ENCODE measurements around the gene MMP2.
A peak's percentile ranks its signal among the peaks of the same experiment; 100 is the strongest.

Gene MMP2

DNA sequence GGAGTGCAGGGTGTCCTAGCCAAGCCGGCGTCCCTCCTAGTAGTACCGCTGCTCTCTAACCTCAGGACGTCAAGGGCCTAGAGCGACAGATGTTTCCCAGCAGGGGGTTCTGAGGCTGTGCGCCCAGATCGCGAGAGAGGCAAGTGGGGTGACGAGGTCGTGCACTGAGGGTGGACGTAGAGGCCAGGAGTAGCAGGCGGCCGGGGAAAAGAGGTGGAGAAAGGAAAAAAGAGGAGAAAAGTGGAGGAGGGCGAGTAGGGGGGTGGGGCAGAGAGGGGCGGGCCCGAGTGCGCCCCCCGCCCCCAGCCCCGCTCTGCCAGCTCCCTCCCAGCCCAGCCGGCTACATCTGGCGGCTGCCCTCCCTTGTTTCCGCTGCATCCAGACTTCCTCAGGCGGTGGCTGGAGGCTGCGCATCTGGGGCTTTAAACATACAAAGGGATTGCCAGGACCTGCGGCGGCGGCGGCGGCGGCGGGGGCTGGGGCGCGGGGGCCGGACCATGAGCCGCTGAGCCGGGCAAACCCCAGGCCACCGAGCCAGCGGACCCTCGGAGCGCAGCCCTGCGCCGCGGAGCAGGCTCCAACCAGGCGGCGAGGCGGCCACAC lies at the start of gene MMP2:
Gene MMP2 (plus strand): TSS at position 372 of the 603 bp plus-strand sequence. CDS start 282 bp downstream, outside the sequence.
- DNase-seq: peak; percentile 9

DNA sequence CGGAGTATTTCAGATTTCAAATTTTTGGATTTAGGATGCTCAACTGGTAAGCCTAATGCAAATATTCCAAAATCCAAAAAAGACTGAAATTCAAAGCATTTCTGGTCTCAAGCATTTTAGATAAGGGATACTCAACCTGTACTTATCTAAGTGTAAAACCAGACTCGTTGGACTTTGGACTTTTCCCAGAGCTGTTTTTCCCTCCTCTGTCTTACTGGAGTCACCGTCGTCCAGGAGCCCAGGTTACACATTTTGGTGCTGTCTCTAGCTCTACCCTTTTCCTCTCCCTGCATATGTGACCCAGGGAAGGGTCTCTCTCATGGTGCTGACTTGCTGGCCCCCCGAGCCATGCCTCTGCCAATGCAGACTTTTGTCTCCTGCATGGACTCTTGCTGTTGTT lies 46.0 kb upstream of the MMP2 start:
- DNase-seq: no peak

DNA sequence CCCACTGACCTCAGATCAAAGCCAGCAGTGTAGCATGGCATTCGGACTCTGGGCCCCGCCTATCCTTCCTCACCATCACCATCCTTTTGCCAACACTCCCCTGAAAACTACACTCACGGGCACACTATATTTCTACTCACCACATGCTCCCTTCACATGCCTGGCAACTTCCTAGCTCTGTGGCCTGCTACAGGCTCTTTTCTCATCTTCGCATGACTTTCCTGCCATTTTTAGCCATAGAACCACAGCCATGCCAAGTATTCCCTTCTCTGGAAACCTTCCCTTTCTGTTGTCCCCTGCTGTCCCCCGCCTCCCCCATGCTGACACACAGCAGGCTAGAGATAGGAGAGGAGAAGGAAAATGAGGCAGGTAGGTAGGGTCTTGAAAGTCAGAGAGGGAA lies 45.5 kb upstream of the MMP2 start:
- no peak for DNase-seq

DNA sequence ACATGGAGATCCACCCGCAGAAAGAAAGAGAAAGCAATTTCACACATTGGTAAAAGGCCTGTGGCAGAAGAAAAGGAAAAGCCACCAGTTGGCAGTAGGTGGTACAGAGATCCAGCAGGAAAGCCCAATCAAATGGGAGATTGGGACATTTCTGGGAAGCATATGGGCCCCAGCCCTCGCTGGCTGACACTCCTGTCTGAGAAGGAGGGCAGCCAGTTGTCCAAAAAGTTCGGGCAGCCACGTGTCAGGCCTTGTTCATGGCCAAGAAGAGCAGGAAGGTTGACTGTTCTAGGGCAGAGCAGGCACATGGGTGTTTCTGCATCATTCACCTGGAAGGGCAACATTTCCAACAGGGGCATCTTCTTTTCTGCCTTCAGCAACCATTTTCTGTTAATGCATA lies 45.0 kb upstream of the MMP2 start:
- no peak for DNase-seq

DNA sequence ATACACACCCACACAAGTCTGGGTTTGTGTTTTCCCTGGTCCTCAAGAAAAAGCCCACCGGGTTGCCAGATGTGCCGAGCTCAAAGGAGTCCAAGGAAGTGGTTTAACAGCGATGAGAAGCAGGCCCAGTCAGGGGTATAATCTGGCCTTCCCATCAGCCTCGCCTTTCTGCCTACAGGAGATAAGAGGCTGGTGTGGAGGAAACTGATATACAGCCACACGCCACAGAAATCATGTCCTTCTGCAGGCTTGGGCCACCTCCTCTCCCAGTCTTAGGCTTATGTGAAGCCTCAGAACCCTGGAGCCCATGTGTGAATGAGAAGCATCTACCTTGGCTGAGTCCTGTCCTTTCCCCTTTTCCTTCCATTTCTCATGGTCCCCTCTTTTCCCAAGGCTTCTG lies 43.6 kb upstream of the MMP2 start:
- DNase-seq: no peak

DNA sequence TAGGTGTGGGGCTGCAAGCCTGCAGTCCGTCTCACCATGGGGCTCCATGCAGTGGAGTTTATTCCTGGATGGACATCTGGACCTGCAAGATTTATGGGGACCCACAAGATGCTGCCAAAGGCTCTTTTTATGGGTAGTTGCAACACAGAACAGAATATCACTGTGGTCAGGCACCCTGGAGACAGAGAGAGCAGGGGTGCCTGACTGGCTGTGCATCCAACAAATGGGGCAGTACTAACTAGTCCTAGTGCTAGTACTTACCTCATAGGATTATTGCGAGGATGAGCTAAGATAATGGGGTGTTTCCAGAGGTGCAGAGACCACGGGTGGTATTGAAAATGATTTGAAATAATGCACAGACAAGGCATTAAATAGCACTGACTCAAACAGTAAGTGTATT lies 42.4 kb upstream of the MMP2 start:
- DNase-seq: no peak

DNA sequence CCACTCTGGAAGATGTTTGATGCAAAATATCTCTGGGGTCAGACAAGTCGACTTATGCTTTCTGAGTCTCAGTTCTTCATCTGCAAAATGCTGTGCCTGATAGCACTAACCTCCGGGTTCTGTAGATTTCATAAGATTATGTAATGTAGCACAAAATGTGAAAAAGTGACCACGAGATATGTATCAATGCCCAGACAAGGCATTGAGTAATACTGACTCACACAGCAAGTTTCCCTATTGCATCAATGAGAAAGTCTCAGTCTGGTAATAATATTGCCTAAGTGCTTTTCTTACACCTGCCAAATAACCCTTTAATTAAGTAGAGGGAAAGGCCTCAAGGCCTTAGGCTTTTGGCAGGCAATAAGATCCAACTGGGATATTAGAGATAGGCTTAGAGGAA lies 41.4 kb upstream of the MMP2 start:
- no peak for DNase-seq

DNA sequence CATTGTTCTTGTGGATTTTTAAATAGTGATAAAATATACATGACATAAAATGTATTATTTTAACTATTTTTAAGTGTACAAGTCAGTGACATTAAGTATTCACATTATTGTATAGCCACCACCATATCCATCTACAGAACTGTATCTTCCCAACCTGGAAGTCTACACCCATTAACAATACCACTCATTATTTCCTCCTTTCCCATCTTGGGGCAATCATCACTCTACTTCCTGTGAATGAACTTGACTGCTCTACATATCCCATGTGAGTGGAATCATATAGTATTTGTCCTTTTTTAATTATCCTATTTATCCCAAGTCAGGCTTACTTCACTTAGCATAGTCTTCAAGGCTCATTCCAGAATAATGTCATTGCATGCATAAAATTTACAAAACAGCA lies 40.7 kb upstream of the MMP2 start:
- DNase-seq: no peak

DNA sequence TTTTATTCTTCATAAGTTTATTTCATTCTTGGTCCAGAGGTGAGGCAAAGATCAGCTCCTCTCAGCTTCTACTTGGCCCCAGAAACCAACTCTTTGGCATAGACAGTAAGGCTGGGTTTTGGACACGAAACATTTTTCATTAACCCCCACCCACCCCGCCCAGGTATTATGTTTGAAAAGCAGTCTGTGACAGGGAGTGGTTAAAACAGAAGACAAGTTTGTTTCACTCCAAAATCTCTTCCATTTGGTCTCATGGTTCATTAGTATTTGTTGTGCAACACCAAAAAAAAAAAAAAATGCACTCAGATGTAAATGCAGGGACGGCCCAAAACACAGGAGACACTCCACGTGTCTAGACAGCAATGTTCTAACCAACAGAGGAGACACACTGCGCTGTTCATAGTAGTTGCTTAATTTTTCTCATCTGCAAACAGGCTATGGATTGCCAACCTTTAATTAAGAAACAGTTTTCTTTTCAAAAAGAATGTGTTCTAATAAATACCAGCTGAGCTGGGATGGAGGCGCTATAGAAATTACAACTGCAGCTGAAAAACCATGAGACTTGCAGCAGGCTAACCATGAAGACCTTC lies 39.8 kb upstream of the MMP2 start:
- DNase-seq: no peak

DNA sequence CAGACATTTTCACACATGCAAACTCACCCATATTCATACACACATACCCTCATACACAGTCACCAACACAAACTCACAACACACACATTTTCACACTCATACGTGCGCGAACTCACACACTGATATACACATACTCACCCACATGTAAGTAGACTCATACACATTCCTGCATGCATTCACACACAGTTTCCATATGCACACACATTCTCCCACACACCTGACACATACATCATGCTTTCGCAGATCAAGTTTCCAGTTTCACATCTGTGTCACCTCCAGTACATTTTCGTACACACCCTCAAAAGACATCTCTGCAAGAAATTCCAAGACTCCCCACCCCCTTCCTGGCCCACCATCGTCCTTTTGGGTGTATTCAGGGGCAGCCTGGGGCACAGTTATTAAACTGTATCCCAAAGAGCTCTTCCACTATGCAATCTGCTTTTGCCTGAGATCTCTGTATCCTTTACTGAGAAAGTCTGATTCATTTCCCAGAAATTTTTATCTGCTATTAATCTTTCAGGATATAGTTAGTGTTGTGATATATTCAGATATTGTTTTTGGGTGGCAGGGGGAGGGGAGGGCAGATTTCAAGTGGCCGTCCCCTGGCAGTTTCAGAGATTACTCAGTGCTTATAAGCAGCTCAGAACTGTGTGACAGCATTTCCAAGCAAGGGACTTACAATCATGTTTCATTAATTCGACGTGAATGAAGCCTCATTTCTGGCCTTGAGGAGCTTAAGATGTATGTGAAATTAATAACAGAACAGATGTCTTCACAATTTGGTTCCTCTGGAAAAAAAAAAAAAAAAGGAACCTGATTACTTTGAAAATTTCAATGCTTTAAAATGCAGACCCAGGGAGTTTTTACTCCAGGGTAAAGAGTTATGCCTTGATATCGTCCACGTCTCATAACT lies 35.3 kb upstream of the MMP2 start:
- DNase-seq: no peak

DNA sequence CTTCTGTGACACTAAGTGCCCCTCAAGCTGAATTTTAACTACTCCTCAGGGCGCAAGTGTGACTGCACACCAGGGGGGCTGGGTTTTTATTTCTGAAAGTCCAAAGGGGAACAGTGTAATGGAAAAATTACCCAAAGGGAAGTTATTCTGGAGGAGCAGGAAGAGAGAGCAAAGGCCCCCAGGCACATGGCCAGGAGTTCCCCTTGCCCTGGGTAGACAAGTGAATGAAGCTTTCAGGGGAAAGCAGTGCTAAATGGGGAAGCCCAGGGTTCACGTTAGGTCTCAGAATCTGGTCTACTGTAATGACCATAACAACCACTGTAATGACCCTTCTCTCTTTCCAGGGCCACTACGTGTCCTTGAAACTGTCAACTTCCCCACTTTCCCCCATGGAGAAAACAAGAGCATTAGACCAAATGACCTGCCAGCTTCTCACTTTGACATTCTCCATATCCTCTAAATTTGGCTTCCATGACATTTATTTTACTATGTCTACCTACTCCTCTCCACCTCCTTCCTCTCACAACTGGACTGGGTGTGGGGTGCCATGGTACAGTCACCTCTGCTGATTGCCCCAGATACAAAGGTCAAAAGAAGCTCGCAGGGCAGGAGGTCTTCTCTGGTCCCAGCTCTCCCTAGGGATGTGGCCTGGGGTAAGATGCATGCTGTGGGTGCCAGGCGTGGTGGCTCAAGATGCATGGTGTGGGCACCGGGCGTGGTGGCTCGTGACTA lies 34.1 kb upstream of the MMP2 start:
- peak; percentile 57 for DNase-seq

DNA sequence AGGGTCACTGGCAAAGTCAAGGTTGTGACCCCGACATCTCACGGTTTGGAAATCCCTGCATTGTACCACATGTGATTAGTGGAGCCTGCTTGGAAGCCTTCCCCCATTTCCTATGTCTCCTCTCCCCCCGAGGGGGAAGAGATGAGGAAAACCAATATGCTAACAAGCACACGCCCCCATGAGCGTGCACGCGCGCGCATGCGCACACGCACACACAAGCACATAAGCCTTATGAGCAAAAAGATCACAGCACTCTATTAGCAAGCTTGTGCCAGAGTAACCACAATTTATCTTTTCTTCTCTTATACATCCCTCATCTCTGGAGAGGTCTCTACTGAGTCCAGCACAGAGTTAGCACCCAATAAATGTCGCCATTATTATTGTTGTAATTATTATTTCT lies 31.8 kb upstream of the MMP2 start:
- DNase-seq: no peak

DNA sequence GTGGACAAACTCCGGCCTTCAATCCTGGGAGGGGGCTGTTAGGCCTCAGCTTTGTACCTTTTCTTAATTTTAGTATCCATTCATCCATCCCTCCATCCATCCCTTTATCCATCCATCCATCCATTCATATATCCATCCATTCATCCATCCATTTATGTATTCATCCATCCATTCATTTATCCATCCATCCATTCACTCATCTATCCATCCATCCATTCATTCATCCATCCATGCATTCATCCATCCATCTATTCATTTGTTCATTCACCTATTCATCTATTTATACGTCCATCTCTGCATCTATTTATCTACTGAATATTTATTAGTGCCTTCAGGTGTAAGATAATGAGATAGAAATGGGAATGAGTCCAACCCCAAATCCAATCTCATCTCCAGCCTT lies 26.0 kb upstream of the MMP2 start:
- DNase-seq: no peak

DNA sequence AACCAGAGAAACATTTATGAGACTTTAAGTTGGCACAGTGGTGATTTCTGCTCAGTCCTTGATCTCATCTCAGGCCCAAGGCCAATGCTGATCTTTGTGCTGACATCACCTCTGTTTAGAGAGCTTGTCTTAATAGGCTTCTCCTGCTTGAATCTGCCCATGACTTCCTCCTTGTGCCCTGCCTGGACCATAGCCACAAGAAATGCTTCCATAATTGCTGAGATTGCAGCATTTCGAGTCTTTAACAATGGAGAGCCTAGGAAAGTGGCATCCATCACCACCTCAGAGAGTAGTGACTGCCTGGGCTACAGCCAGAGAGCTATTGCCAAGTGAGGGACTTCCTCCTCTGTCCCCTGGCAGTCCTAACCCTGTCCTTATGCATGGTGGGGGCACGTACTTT lies 25.1 kb upstream of the MMP2 start:
- DNase-seq: no peak

DNA sequence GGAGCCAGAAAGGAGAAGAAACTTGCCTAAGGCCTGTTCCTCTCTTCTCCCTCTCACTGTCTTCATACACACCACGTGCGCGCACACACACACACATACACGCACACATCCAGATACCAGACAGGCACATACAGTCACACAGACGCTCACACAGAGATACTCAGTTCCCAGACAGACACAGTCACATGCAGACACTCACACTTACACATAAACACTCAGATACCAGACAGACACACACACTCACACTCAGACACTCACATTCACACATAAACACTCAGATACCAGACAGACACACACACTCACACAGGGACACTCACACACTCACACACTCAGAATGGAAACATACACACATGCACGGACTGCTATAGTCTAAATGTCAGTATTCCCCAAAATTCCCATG lies 24.1 kb upstream of the MMP2 start:
- DNase-seq: no peak

DNA sequence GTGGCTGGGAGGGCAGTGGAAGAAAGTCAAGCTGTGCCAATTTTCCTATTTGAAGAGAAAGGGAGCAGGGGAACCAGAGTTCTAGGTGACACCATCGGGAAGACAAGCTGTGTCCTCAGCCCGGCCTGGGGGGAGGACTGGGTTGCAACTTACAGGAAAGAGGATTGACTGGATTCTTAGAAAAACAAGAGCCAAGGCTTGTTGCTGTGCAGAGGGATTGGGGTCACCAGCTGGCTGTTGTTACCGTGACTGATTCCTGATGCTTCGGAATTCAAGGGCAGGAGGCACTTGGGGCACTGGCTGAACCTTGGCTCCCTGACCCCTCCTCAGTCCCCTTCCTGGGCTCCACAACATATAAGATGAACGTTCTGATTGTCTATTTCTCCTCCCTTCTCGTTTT lies 16.8 kb upstream of the MMP2 start:
- DNase-seq: no peak

DNA sequence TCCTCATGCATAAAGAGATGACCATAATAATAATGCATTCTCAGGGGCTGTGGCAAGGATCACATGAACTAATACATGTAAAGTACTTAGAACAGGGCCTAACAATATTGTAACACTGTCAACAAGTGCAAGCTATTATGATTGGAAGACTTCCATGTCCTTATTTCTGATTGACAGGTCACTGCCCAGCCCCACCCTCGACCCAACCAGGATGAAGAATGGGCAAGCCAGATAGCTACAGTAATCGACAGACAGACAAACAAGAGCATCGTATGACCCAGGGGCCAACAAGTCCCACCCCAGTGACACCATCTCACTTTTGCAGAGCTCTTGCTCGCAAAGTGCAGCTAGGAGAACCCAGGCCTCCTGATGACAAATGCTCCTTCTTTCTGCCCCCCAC lies 14.6 kb upstream of the MMP2 start:
- no peak for DNase-seq

DNA sequence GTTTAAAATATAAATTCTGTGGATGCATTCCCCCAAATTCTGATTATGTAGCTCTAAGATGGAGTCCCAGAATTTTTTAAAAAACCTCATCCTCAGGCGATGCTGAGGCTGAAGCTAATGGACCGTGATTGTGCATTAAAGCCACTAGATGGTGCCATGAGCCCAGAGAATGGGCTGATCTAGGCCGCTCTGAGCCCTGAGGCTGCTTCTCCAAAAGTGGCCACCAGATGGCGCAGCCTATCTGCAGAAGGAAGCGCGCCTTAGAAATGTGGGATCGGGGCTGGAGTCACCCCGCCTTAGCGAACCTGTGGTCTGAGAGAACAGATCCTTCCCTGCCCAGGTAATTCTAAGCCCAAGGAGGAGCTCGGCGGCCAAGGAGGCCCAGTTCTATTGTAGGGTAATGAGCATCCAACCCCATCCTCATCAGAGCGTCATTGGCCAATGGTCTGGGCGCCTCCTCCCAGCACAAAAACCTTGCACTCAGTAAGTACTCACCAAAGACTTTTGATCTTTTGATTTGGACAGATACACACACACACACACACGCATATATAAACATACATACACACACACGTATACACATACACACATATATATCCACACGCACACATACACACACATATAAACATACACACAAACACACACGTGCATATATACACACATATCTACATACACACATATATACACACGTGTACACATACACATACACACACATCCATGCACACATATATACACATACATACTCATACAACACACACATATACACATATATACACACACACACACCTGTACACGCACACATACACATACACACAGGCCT lies 13.7 kb upstream of the MMP2 start:
- peak; percentile 91 for DNase-seq

DNA sequence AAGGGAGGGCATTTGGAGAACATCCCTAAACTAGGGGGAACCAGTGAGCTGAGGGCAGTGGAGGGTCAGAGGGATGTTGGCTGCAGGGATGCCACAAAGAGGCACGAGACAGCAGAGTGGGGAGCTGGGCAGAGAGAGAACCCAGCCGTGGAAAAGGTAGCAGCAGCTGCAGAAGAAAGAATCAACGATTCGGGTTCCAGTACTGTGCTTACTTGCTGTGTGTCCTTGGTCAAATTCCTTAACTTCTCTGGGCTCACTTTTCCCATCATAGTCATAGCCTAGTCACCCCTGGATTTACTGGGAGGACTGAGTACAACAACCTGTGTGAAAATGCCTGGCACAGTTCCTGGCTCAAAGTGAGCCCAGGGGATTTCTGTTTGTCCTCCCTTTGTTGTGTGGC lies 12.8 kb upstream of the MMP2 start:
- no peak for DNase-seq

DNA sequence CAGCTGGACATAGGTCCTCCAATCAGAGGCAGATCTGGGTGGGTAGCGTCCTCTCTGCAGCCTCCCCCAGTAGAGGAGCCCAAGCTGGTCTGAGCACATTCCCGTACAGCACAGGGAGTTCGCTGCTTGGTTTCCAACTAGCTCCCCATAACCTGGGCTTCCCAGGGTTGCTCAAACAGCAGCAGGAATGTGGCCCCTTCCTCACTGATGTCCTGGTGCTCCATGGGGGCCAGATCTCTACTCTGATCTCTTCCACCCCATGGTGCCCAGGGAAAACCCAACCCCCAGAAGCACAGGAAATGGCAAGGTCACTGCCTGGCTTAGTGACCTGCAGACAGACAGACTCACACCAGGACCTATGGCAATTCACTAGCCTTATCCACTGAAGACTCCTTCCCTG lies 11.1 kb upstream of the MMP2 start:
- DNase-seq: no peak

DNA sequence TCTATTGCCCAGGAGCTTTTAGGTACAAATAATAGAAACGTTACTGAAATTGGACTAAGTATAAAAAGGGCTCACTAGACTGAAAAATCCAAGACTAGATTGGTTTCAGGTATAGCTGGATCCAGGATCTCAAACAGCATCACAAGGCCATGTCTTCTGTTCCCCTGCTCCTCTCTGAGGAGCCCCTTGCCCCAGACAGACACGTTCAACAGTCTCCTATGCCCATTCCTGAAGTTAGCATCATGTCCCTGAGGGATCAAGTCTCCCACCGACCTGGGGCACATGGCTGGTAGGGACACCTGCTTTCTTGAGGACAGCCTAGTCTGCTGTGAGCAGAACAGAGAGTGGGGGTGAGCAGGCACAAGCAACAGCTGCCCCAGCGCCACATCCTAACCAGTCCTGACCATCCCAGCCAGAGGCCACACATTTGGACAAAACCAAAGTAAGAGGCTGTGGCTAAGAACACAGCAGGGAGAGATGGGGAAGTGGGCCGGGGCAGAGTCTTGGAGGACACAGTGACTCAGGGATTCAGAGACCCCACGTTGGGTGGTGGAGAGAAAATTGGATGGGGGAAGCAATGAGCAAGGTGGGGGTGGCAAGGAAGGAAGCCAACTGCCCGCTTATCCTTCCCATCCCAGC lies 10.5 kb upstream of the MMP2 start:
- DNase-seq: no peak

Measured in midbrain (tissue), 1 donor.